GM18868 (cell line): ENCODE results near the gene DIPK1B.

Experiments
- ATAC-seq: cut with Tn5 transposase; IDR thresholded peaks from one replicate; pipeline ENCODE4 v1.9.1; 2021; ENCODE audit warnings: mild to moderate bottlenecking, moderate library complexity; ENCODE audit not compliant: unreplicated experiment

Gene DIPK1B

DNA sequence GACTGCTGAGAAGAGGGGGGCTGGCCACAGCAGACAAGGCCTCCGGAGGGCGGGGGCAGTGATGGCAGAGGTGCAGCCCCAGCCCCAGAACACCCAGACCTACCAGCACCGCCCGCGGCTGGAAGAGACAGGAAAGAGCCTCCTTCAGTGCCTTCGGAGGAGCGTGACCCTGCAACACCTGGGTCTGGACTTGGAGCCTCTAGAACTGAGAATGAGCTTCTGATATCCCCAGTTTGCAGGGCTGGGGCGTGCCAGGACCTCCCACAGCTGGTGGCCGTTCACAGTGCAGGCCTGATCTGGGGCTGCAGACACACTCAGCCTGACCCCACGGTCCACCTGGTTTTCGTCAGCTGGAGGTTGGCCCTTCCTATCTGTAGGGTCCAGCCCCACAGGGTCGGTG is 21.2 kb downstream of the DIPK1B start:
- ATAC-seq = no peak

DNA sequence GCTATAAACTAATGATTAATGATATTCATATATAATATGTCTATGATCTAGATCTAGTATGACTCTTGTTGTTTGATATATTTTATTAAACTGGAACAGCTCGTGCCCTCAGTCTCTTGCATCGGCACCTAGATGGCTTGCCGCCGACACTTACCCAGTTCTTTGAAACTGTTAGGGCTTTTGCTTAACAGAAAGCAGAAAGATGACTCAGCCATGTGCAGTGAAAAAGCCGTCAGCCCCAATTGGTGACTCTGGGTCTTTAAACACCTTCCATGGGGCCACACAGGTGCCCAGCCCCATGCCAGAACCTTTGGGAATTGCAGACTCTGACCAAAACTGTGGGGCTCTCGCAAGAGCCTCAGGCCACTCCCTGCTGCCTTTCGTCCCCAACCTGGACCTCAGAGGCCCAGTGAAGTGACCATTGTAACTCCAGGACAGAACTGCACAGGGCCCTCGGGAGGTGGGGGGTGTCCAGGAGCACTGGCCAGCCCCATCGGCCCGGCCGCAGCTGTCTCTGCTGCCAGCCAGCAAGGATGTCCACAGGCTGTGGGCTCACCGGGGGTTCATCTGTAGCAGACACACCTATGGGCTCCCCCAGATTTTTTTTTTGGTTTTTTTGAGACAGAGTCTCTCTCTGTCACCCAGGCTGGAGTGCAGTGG is 22.6 kb downstream of the DIPK1B start:
- ATAC-seq = no peak

DNA sequence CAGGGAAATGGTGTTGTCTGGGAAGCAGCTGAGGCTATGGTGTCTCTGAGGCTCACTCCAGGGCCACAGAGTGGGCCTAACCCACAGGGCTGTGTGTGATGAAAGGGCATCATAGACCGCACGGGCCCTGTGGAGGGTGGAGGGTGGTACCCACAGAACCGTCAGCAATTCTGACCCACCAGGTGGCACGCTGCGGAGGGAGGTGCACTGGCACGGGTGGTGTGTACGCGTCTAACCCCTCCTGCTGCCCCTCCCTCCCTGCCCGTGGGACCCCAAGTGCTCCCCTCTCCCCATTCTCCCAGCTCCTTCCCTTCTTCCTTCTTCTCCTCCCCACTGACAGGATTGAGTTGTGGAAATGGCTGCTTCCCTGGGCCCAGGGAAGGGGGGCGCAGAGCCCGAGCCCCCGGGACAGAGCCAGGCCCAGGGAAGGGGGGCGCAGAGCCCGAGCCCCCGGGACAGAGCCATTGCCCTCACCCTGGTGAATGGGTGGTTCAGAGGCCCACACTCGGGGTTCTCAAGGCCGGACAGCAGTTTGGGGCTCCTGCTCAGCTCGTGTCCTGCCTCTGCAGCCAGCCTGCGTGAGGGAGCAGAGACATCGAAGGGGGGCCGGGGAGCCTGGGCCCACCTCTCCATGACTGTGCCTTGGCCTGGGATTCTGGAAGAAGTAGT is 23.6 kb downstream of the DIPK1B start:
- no peak for ATAC-seq

DNA sequence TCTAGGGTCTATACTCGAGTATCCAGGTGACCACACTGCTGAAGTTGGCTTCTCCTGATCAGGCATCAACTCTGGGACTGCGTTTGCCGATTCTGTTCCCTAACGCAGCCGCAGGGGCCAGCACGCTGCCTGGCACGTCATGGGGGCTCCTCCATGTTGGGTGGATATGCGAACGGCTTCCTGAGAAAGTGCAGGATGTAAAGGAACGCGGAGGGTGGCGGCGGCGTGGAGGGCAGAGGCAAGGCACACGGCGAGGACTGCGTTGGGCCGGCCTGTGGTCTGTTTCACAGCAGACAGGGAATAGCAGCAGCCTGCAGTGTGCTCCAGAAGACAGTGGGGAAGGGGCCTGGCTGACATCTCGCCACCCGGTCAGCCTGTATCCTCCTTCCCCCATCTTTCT is 26.6 kb downstream of the DIPK1B start:
- ATAC-seq = no peak

DNA sequence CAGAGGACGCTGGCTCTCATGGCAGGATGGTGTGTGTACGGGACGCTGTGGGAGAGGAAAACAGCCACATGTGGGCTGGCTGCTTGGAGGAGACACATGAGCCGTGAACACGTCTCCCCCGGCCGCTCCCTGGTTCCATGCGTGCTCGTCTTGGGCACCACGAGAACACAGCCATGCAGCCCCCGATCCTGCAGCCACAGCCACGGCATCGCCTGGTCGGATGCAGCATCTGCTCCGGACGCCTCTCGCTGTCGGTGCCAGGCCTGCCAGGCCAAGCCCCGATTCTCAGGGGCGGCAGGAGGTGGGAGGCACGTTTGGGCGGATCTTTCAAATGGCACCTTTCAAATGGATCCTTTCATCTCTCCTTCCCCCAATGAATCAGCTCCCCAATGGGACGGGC is 27.1 kb downstream of the DIPK1B start:
- ATAC-seq = no peak

DNA sequence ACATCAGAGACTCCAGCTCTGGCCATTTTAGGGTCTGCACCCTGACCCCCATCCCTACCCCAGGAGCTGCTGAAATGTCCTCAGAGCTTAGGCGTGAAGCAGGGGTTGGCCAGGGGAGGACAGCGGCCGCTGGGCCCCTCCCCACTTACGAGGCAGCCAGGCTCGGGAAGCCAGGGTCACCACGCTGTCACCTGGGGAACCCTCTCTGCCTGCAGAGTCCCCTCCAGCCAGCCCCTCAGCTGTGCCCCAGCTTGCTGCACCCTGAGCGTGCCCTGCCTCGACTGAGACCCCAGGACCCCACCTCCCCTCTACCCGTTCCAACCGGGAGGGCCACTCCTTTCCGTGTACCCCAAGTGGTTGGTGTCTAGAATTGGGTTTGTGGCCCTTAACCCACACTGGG is 27.7 kb downstream of the DIPK1B start:
- ATAC-seq = no peak

DNA sequence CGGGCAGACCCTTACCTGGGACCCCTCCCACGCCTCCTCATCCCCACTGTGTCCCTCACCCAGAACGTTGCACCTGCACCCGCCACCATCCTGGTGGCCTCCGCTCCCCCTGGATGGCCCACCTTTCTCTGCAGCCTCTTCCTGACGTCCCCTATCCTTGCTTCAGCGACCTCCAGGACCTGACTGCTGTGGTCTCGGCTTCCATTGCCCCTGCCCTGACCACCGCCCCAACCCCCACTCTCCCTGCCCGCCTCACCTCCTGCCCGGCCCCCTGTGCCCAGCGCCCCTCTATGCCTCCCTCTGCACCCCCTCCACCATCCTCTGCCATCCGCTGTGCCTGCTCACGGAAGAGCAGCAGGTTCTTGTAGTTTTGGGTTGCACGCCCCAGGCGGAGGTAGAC is 28.1 kb downstream of the DIPK1B start:
- ATAC-seq = no peak

DNA sequence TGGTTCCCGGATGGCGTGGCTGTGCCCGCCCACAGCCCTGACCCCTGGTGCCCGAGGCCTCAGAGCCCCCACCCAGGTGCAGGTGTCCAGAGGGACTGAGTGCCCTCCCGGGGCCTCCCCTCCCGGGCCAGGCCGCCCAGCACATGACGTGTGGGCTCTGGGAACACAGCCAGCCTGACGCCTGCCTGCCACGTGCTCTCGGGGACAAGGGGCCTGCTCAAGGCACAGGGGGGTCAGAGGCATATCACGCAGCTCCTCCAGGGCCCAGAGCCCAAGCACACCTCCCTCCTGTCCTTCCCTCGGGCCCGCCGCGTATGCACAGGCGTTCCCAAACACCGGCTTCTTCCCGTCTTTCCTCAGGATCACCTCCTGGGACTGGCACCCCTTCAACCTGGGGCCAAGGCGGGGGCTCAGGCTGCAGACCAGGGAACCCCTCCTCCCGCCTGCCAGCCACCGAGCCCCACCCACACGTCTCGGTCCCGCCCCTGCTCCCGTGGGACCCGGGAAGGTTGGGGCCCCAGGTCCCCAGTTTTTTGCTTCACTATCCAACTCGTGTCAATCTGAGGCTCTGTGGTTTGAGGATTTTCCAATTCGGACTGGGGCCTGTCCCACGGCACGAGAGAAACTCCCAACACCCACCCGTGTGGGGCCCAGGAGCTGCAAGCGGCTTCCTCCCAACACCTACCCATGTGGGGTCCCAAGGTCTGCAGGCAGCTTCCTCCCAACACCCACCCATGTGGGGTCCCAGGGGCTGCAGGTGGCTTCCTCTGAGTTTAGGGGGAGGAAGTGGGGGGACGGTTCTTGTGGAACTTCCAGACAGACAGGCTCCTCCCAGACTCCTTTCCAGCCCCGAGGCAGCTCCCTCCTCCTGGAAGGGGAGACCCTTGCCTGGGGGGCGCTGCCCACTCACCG is 28.9 kb downstream of the DIPK1B start:
- ATAC-seq = no peak

DNA sequence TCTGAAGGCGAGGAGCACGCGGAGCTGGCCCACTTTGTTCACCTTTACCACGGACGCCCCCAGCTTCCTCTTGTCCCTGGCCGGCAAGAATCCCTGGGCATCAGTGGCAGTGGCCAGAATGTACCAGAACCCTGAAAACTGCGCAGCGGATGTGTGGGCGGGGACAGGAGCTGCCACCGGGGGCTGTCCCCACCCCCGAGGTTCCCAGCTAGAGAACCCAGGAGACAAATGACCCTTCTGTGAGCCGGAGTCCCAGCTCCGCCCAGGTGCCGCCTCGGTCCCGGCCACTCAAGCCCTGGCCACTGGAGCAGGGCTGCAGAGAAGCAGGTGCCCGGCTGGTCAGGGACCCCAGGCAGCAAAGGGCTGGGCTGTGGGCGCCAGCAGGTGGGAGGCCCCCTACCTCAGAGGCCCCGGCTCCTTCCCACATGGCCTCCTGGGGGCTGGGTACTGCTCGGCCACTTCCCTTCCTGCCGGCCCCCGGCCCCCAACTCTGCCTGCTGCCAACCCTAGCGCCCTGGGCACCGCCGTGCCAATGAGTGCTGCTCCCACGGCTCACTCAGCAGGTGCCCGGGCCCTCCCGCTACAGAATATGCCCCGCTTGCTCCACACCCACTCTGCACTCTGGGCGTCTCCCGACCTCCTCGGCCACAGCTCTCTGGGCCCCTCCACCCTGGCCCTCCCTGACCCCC is 29.7 kb downstream of the DIPK1B start:
- ATAC-seq = no peak

DNA sequence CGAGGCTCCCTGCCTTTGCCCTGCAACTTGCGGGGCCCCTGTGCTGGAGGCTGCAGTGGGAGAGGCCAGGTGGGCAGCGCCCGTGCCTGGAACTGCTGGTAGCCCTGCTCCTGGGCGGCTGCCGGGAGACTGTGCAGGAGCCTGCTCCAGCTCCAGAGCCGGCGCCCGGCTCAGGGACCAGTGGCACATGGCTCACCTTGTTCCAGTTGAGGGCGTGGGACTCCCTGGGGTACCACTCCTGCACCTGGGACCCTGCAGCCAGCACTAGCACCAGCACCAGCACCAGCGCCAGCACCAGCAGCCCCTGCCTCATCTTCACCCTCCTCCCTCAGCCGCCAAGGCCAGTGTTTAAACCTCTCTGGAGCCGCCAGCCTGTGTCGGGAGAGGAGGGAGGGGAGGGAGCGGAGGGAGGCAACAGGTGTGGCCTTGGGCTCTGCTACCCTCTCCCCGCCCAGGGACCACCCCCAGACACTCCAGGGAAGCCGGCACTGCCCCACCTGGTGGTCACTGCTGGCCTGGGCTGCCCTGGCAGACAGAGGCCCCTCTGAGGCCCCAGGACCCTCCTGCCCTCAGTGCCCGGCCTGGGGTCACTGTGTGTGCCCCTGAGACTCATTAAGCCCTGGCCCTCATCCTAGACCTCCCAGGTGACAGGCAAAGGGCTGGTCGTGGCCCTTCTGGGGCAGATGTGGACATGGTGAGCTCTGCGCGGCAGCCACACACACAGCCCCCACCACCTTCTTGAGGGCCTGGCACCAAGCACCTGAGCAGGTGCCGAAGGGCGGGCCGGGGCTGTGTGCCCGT is 30.4 kb downstream of the DIPK1B start, which contains the start of gene LCN10:
TSS of gene LCN10 (minus strand) at position 350 of the 801 bp plus-strand sequence. CDS start at position 313, 37 bp downstream.
- ATAC-seq = no peak

DNA sequence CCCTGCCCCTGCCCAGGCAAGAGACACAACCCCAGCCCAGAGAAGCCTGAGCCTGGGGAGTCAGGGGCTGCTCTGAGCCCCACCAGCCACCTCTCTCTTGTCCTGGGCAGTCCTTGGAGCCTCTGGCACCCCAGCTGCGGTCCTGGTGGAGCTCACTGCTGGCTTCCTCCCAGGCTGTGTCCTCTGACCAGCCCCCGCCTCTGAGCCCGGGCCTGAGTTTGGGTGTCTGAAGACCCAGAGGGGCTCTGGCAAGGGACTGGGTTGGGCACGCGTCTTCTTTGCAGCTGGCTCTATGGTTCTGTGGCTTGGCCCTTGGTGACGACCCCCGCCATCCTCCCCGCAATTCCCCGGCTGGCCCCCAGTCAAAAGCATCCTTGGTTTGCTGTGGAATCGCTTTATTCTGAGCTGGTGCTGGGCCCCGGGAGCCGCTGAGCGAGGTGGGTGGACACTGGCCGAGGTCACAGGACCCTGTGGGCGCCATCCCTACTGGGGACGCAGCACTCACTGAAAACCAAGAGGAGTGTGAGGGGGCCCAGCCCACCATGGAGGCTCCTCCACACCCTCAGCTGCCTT is 31.4 kb downstream of the DIPK1B start:
- no peak for ATAC-seq

DNA sequence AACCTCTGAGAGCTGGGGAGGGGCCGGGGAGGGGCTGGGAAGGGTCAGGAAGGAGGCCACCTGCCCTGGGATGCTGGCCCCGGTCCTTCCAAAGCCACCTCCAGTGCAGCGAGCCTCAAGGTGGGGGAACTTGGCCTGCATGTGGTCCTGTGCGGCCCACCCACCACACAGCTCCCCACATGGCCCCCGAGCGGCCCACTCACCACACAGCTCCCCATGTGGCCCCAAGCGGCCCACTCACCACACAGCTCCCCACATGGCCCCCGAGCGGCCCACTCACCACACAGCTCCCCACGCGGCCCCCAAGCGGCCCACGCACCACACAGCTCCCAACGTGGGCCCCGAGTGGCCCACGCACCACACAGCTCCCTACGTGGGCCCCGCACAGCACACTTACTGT is 32.4 kb downstream of the DIPK1B start:
- no peak for ATAC-seq

DNA sequence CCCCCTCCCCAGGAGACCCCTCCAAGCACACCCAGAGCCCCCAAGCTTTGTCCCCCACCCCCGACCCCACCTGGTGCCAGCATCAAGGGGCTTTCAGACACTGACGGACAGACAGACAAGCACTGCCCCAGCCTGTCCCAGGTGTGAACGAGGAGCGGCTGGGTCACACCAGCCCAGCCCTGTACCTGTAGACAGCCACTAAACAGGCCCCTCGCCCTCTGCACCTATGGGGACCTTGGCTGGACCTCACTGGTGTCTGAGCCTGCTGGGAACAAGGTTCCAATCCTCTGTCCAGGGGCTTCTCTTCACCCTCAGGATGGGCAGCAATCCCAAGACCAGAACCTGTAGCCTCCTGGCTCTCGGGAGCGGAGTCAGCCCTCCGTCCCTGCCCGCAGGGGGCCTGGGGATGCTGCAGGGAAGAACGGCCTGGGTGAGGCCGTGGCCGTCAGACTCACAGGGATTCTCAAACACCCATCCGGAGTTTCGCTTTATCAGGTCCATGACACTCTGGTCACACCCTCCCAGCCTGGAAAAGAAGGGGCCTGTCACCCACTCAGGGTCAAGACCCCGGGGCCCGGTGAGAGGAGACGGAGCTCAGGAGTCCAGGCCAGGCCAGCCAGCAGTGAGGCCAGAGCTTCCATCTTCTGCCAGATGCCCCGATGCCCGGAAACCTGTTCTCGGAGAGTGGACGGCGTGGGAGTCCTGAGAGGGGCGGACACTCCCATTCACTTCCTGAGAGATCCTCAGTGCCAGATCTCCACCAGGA is 33.2 kb downstream of the DIPK1B start:
- no peak for ATAC-seq

DNA sequence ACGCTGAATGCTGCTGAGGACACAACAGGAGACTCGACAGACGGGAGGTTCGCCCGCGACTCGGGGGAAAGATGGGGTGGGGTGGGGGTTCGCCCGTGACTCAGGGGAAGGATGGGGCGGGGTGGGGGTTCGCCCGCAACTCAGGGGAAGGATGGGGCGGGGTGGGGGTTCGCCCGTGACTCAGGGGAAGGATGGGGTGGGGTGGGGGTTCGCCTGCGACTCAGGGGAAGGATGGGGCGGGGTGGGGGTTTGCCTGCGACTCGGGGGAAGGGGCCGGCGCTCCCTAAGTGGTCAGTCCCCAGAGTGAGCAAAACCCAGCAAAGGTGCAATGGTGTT is 33.8 kb downstream of the DIPK1B start:
- no peak for ATAC-seq

DNA sequence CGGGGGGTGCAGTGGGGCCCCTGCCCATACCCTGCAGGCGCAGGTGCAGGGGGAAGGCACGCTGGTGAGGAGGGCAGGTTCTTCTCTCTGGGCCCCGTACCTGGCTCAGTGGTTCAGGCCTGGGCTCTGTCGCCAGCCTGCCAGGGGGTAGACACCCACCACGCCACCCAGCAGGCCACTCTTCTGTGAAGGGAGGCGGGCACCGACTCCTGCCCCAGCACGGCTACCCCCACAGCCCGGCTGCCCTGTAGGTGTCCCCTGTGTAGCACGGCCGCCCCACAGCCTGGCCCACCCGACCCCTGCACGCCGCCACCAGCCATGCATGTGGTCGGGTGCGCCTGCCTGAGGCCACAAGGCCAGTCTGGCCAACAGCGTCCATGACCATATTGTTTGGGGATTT is 34.2 kb downstream of the DIPK1B start:
- ATAC-seq = no peak

DNA sequence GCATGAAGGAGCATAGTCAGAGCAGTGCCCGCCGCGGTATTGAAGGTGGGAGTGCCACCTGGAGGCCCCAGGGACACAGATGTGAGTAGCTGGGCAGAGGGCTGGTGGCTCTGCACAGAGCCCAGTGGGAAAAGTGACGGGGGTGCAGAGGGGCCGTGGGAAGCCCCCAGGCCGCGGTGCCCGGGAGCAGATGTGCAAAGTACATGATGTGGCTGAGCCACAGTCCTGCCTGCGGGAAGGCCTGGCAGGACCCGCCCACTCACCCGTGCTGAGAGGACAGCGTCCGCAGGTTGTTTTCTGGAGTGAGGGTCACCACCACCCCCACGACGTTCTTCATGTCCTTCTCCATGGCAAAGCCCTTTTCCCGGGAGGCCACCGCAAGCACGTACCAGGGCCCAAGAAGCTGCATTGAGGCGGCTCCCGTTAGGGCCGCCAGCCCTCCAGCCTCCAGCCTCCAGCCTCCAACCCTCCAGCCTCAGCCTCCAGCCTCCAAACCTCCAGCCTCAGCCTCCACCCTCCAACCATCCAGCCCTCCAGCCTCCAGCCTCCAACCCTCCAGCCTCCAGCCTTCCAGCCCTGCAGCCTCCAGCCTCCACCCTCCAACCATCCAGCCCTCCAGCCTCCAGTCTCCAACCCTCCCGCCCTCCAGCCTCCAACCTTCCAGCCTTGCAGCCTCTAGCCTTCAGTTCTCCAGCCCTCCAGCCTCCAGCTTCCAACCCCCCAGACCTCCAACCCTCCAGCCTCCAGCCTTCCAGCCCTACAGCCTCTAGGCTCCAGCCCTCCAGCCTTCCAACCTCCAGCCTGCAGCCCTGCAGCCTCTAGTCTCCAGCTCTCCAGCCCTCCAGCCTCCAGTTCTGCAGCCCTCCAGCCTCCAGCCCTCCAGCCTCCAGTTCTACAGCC is 35.0 kb downstream of the DIPK1B start:
- no peak for ATAC-seq

DNA sequence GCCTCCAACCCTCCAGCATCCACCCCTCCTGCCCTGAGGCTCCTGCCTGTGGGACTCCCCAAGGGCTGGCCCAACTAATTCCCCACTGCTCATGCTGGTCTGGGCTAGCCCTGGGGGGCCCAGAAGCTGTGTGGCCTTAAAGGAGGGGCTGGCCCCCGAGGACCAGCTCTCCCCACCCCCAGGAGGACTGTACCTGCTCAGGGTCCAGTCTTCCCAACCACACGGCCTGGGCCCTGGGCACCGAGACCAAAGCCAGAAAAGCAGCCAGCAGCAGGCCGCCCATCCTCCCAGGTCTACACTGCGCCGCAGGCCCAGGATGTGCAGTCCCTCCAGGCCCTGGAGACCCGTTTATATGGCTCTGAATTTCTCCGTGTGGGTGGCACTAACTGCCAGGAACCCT is 35.8 kb downstream of the DIPK1B start, which contains the start of gene LCN6:
TSS of gene LCN6 (minus strand) at position 325 of the 400 bp plus-strand sequence. CDS start at position 283, 42 bp downstream.
- no peak for ATAC-seq
